HG02973 (cell line): ENCODE results near the gene PTPRN2.

ENCODE experiments used
- ATAC-seq: cut with Tn5 transposase; IDR thresholded peaks from one replicate; pipeline ENCODE4 v1.9.1; 2021; ENCODE audit warnings: moderate library complexity; ENCODE audit not compliant: unreplicated experiment

Gene PTPRN2

DNA sequence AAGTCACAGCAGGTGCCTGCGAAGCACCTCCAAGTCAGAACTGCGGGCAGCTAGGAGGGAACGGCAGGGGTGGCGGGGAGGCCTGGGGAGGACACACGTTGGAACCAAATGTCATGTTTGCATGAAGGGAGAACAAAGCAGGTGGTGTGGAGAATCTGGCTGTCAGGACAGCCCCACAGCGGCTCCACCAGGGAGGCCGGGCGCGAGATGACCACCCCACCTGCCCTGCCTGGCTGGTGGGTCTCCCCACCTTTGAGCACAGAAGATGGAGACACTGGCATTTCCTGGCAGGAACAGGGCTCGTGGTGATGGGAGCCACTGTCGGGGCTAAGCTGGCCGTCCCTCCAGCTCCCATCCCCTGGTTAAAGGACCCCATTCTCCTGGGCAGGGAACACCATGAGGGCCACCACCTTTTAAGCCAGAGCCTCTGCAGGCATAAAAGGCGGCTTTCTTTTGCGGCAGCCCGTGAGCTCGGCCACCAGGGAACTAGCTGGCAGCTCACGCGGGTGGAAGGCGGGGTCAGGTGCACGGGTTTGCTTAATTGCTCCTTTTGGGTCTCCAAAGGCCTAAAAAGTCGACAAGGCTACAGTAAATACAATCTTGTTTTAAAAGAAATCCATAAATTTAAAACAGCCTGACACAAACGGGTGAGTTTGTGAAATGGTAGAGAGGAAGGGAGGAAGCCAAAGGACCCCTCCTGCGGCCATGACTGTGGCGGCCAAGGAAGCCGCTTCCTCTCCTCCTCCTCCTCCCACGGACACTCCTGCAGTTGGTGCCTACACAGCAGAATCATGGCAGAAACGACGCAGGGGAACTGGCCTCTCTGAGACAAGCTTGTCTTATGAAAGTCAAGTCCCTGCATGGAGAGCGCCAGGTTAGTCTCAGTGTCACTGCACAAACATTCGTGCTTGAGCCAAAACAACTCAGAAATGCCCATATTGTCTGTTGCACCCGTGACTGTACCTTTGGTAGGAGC is 1037.0 kb downstream of the PTPRN2 start:
- no peak for ATAC-seq

DNA sequence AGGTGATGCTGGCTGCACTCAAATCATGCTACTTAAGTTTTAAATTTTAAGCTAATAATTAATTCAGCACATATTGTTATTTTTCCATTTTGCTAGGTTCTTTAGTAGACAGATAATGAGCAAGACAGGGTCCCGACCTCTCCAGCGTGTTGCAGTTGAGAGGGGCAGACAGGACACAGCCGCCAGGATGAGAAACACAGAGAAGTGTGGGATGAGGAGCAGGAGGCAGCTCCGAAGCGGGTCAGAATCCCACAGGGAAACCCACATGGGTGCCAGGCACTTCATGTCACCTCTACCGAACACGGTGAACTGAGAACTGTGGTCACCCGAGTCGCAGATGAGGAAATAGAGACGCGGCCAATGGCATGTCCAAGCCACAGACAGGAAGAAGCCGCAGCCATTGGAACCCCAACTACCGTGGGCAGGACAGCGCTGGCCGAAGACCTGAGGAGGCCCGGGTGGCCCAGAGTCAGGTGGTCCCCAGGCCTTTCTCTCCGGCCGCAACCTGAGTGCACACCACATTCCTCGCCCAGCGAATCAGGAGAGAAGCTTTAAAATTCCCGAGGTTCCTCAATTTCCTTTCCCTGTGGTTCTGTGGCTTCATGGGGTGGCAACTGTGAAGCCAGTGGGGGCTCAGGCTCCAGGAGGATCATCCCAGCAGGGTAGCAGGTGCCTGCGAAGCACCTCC is 1037.9 kb downstream of the PTPRN2 start:
- ATAC-seq = no peak

DNA sequence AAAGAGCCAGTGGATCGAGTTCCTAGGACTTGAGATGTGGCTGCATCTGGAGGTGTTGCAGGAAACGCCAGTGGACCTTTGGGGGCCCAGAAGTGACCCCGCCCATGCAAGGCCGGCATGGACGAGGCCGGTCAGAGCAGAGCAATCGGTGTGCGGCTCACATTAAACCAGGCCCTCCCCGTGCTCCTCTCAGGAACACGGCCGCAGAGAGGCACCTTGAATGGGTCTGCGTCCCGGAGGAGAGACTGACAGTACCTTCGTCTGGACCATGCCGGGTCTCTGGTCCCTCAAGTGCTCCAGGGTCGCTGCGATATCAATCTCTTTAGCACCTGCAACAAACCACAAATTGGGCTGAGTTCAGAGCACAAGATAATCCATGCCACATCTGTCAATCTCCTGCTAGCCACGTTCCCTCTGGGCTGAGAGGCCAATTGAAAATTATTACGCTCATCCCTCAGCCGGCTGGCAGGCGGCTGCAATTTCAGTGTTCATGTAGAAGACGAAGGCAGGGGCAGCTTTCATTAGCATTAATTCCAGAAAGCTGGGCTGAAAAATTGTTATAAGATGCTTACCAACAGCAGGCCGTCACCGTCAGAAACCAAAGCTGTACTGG is 1038.8 kb downstream of the PTPRN2 start:
- no peak for ATAC-seq

DNA sequence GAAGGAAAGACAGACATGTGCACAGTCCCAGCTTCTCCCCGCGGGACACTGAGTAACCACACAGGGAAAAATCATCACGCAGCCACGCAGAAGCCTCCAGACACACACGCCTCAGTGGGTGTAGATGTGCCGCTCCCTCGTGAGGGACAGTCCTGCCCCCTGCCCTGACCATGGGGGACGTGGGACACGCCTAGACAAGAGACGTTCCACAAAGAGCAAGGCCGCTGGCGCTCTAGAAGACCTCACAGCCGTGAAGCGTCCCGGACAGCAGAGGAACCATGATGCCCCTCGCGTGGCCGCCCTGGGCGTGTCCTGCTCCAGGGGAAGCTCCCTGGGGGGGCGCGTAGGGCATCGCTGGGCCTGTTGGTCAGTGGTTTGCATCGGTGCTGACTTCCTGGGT is 1040.0 kb downstream of the PTPRN2 start:
- ATAC-seq = no peak

DNA sequence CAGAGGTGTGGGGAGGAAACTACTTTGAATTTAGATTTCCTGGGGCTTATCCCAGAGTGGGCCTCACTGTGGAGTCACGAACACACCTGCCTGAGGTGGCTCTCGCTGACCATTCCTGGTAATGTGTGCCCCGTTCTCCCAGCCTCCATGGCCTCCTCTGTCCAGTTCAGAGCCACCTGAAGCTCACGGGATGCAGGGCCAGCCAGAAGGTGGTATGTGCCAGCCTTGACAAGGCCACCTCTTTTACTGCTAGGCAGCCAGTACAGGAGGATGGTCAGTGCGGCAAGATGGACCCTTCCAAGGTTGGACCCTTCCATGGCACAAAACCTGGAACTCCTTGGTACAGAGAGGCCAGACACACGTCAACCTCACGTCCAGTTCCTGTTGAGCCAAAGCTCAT is 1040.5 kb downstream of the PTPRN2 start:
- ATAC-seq = no peak

DNA sequence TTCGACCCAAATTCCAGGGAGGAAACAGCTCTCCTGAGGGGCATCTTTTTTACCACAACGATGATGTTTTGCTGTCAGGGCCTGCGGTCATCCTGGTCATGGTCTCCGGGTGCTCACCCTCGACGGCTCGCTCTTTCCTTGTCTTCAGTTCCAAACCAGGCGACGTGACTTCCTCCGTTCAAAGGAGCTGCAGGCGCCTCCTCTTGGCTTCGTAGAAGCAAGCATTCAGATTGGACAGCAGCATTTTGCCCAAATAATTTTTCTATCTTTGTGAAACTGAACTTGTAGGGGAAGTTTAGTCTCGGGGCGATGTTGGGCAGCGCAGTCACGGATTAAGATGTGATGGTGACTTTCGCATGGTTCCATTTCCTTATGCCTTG is 1042.0 kb downstream of the PTPRN2 start:
- ATAC-seq = no peak

DNA sequence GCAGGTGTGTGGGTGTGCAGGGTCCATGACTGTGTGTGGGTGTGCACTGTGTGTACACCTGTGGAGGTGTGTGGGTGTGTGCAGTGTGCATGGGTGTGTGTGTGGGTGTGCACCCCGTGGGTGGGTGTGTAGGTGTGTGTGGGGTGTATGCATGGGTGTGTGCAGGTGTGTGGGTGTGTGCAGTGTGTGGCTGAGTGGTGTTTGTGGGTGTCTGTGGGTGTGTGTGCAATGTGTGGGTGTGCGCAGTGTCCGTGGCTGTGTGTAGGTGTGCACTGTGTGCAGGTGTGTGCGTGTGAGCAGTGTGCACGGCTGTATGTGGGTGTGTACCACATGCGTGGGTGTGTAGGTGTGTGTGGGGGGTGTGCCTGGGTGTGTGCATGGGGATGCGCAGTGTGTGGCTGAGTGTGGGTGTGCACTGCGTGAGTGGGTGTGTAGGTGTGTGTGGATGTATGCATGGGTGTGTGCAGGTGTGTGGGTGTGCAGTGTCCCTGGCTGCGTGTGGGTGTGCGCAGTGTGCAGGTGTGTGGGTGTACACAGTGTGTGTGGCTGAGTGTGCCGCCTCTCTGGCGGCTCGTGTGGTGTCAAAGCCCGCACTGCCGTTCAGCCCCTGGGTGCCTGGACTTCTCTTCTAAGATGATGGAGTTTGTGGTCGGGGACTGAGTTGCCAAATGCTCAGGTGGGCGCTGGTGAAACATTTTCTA is 1042.5 kb downstream of the PTPRN2 start:
- ATAC-seq = no peak

DNA sequence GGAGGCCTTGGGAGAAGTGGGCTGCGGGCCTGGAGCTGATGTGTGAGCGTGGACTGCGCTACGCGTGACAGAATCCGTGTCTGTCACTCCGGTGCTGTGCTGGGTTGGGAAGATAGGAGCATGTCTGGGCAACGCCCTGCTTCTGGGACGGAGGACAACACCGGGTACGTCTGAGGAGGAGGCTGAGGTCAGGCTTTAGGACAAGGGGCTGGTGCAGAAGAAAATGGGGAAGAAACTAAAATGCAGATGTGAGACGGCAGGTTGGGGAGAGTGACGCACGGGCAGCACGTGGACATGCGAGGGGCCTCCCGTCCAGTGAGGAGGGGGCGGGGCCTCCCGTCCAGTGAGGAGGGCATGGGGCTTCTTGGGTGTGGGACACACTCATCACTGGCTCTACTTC is 1043.4 kb downstream of the PTPRN2 start:
- no peak for ATAC-seq

DNA sequence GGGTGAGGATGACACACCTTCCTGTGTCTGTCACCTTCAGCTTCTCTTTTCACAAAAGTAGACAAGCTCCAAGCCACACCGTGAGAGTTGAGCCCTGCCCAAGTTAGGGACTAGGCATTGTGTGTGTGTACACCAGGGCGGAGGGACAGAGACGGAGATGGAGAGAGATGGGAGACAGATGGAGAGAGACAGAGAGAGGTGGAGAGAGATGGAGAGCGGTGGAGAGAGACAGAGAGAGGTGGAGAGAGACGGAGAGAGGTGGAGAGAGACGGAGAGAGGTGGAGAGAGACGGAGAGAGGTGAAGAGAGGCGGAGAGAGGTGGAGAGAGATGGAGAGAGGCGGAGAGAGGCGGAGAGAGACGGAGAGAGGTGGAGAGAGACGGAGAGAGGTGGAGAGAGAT is 1043.8 kb downstream of the PTPRN2 start:
- ATAC-seq = no peak

DNA sequence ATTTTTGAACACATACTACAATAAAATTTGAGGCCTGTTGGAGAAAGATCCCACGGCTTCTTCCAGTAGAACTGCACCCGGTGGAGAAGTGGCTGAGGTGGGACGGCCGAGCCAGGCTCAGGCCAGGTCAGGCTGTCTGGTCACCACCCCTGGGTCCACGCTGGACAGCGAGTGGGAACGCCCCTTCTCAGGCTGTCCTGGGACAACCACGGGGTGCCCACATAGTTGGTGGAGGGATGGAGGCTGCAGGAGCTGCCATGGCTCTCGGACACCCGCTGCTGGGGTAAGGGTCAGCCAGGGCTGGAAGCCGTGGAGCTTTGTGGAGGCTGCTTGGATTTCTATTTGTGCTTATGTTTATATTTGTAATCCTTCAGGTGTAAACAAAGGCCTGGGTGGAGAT is 1044.3 kb downstream of the PTPRN2 start:
- ATAC-seq = no peak

DNA sequence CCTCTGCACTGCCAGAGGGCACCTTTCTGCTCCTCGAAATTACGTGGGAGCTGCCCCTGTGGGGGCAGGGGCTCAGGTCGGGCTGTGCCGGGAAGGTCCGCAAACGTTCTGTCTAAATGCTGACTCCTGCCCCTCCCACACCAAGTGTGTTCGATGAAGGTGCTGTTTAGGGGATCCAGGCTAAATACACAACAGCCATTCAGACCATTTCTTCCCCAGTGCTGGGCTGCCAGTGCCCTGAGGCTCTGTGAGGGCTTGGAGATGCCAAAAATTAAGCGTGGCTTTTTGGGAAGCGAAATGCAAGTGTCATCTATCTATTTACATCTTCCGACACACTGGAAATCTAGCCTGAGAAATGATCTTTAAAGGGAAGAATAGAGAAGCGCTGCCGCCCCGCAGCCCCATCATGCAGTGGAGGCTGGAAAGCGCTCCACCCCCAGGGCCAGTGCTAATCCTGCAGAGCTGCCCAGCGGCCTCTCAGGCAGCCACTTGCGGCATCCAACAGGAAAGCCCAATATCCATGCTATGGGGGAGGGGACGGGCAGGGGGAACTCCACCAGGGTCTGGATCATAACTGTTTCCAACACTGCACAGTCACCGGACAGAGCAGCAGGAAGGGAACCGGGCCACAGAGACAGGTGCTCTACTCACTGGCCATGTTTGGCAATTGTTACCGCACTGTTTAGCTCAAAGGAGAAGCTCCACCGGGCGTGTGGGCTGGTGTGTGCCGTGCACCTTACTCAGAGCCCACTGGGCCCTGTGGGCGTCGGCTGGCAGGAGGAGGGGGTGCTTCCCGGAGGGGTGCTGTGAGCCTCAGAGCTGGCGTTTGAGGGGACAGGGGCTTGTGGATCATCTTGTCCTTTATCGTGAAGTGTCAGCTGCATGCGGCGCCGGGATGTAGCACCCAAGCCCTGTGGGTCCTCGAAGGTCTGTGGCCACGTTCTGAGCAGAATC is 1045.3 kb downstream of the PTPRN2 start:
- ATAC-seq = no peak

DNA sequence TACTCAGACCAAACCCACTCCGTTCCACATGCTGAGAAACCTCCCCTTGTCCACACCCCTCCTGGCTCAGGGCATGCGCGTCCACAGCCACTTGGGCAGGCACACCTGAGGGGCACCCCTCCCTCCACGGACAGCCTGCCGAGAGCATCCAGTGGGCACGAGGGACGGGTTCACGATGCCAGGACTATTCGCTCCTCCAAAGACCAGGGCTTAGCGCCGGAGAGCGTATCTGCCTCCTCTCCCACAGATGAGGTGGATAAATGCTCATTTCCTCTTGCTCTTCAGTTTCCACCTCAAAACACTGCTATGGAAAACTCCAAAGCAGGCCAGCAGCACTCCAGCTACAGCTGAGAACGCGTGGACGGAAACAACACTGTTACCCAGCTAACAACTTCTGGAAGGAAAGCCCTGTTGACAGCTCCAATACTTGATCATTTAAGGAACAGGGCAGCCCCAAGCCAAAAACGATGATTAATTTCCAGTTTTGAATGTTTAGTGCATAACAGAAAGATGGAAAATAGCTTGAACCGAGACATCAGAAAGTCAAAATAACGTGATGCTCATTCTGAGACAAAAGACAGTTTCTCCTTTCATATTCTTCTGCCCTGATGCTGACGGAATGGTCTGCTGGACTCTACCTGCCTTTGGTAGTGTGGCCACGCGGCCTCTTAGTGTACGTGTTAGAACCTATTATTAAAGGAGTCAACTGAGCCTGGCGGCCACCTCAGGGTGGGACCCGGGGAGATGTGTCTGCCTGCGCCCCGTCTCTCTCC is 1046.1 kb downstream of the PTPRN2 start:
- no peak for ATAC-seq

DNA sequence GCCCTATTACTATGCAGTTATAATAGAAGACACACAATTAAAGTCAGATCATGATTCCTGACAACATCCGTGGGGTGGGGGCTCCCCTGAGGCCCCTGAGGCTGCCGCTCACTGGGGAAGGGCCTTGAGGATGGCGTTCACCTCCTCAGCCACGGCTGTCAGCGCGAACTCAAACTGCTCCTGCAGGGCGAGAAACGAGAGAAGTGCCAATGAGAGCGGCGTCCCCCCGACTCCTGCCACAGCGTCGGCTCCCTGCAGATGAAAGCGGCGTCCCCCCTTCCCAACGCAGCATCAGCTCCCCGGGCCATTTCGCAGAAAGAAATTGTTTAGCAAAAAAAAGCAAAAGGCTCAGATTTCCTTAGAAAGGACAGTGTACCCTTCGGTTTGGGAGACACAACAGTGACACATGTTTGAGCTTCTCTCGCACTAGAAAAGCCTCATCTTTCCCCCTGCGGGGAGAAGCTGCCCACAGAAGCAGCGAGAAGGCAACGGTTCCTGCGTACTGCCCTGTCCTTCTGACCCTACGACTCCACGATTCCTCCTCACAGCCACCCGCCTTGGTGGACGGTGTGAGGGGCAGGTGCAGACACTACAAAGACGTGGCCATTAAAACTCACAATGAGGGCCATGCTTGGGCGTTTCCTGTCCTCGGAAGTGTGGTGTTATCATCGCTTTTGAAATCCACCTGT is 1046.9 kb downstream of the PTPRN2 start:
- no peak for ATAC-seq

DNA sequence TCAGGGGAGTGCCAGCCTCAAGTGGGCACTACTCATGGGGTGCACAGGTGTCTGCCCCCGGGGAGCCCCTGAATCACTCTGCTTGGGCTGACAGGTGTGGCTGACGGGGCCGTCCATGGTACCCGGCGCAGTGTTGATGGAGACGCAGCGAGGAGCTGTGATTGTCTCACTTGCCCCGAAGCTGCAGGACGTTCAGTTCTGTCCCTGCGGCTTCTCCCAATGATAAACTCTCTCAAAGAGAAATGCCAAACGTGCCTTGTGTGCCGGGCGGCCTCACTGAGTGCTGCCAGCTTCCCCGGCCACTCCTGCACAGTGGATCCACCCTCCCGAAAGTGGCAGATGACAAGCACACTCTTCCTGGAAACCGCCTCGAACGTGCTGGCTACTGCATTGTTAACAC is 1047.6 kb downstream of the PTPRN2 start:
- ATAC-seq = no peak

DNA sequence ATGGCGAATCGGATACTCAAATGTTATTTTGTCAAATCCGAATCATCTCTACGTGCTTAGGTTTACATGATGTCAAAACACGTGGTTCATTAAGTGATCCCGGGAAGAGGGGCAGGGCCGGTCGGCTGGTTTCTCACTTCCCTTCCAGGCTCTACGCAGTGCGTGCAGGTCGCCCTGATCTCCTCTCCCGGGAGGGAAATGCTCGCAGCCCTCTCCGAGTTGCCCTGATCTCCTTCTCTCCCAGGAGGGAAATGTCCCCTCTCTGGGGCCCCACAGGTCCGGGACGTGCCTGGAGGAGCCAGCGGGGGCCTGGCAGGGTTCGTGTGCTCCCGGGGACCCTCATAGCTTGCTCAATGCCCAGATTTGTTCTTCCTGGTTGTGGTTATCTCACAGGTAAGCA is 1048.1 kb downstream of the PTPRN2 start:
- ATAC-seq = no peak

DNA sequence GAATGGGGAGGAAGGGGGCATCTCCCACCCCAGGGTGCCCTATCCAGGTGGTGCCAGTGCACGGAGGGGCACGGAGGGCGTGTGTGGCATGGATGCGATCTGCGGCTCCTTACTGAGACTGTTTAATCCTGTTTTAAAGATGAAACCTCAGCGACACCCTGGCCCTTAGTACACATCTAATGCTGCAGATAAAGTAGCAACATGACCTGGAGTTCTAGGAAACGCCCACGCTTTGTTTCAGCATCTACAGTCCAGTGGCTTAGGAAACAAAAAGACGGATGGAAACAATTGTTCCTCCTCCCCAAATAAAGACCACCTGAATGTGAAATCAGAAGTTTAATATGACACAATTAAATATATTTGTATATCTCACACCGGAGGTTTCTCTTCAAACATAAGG is 1048.9 kb downstream of the PTPRN2 start:
- no peak for ATAC-seq

DNA sequence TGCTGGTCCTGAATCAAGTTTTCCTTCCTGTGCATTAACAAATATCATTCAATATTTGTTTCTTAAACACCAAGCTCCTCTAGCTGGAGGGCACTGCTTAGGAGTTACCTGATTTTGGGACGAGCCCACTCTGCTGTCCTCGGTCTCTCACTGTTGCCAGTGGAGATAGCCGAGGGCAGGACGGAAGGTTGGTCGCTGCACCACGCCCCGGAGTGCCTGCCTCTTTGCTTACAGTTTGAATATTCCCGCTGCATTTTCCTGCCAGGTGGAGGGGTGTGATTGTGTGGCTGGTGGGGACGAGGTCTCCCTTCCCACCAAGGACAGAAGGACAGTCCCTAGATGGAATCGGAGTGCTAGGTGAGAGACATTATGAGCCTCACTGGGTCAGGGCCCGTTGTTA is 1049.3 kb downstream of the PTPRN2 start:
- no peak for ATAC-seq

DNA sequence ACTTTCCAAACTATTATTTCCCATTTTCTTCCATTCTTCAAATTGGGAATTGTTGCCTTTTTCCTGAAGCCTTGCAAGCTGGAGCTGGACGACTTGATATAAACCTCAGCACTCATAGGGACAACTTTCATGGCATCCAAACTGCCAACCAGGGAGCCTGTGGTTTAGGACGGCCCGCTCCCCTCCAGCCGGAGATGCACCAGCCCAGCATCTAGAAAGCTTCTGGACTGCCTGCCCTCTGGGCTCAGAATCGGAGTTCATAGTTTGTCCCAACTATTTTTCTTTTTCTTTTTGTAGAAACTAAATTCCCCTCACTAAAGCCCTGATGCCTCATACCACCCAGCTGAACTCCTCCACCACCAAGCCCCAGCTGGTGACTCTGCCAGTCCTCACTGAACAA is 1050.6 kb downstream of the PTPRN2 start:
- no peak for ATAC-seq

DNA sequence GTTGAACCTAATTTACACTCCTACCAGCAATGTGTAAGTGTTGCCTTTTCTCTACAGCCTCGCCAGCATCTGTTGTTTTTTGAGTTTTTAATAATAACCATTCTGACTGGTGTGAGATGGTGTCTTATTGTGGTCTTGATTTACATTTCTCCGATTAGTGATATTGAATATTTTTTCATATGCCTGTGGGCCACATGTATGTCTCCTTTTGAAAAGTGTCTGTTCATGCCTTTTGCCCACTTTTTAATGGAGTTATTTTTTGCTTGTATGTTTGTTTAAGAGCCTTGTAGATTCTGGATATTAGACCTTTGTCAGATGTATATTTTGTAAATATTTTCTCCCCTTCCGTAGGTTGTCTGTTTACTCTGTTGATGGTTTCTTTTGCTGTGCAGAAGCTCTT is 1055.6 kb downstream of the PTPRN2 start:
- no peak for ATAC-seq
